Fibroblast of peridontal ligament (primary cell): Measurements from ENCODE around the gene TMEM236.

Experiments used
- DNase-seq: peaks from one replicate; pipeline ENCODE4 v3.0.0-alpha.2; 2010; ENCODE audit errors: extremely low read depth

The TMEM236 gene

GRCh38 chr10:17820943-17821342 lies 68.9 kb downstream of the TMEM236 start:
- DNase-seq: no peak

- no peak for DNase-seq
Measured at GRCh38 chr10:17821893-17822292, 69.9 kb downstream of the TMEM236 start.

- no peak for DNase-seq
Measured at GRCh38 chr10:17831341-17831740, 79.3 kb downstream of the TMEM236 start.

DNA sequence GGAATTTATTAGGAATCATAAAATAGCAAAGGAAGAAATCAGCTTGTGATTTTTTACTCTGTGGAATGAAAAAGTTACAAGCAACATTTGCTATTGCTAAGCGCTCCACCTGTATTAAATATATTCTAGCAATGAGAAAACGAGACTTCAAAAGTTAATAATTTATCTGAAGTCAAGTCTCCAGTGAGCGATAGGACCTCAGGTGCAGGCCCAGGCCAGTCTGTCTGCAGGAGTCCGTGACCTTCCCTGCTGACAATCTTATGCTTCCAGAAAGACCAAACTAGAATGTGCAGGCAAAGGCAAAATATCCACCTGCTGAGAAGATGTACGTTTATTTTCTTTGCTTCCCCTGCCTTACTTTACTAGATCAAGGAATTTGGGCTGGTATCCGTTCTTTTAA lies 79.9 kb downstream of the TMEM236 start:
- no peak for DNase-seq

- DNase-seq: no peak
Measured at GRCh38 chr10:17833656-17834055, 81.7 kb downstream of the TMEM236 start.

DNA sequence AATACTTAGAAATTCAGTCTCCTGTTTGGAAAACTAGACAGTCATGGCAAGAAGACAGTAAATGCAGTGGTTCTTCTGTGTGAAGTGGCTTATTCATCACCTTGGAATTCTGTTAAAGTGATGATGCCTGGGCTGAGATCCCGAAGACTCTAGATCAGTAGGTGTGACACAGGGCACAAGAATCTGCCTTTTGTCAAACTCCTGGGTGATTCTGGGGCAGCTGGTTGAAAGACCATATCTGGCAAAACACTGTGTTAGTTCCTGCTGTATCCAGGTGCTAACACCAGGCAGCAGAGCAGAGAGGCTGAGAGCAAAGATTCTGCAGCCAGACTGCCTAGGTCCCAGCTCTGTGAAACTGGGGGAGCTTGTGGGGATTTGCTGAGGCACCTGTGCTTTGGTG lies 83.7 kb downstream of the TMEM236 start:
- peak; percentile 71 for DNase-seq

DNA sequence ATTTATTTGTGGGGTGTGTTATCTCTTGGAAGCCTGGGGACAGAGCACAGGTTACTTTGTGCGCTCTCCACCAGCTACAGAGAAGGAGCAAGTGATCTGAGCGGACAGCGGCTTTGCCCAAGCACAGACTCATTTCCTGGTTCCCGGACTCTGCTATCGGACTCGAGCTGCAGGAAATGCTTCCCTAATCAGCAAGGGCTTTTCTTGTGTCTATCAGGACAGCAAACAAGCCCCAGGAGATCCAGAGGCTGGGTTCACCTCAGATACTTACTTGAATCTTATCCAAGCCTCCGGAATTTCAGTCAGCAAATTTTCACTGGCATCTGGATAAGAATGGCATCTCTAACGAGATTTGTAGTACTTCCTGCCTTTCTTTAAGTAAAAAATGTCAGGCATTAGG lies 84.9 kb downstream of the TMEM236 start:
- DNase-seq: peak; percentile 55

DNA sequence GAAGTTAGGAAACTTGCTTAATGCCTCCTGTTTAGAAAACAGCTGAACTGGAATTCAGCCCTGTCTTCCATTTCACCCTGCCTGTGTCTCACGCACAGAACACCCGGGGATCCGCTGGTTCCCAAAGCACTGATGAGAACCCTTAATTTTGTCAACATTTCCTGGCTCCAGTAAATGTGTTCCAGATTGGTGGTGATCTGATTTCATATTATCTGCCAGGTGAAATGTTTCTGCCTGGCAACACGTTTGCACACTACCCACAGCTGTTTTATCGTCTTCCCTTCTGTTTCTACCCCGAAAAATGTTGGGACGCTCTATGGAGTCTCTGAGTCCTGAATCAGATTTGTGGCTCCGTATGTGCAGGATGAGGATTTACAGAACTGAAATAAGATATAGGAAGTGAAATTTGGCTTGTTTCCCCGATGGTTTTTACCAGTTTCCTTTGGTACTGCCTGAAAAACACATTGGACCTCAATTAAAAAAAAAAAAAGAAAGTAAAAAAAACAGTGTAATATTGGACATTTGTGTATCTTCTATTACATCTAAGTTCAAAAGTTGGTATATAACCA lies 86.2 kb downstream of the TMEM236 start:
- peak; percentile 10 for DNase-seq

DNA sequence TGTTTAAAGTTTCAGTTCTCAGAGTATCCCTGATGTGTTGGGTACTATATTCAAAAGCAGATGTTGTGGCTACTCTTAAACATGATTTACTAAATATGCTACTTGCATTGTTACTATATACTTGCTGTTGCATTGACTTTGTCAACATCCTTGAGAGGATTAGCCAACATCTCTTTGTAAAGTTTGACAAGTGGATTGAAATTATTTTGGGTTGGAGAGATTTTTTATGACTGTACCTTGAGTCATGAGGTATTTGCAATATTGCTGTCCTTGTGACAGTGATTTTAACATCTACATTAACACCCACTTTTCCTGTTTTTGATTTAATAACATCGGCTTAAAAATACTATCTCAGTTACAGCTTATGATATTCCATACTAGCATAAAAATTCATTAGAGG lies 89.0 kb downstream of the TMEM236 start:
- DNase-seq: no peak

- no peak for DNase-seq
Measured at GRCh38 chr10:17842641-17843040, 90.6 kb downstream of the TMEM236 start.

DNA sequence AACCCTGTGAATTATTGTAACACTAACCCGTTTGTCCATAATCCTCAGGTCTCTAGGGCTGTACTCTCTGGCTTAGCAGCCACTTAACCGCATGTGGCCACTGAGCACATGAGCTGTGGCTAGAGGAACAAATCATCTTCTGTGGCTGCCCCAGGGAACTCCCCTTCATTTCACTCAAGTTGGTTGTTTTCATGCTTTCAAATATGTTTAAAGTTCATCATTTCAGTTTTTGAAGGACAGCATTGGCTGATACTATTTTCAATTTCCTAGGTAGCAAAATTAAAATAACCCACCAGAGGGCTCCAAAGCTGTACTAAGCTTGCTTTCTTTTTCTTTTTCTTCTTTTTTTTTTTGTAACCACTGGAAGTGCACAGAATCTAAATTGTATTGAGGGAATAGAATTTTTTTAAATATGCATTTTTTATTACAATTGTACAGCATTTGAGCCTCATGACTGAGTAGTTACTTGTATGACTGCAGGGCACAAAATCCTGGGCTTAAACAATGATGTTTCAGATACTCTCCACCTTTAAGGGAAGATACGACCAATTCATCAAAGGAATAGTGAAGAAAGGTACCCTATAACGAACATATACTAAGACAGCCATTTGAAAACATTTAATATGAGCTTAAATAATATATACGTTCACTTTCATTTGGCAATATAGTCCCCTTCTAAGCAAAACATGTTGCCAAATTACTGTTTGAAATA lies 95.7 kb downstream of the TMEM236 start:
- peak; percentile 73 for DNase-seq

GRCh38 chr10:17848646-17849045 lies 96.6 kb downstream of the TMEM236 start:
- no peak for DNase-seq
